Parathyroid adenoma (tissue), 2 donors: ENCODE data around the gene CNTN4.

ENCODE experiments used
- H2AFZ ChIP-seq: fragments of 300-600 bp; sonication (generic); one replicate; pipeline ENCODE4 v1.7.0; 2017; ENCODE audit warnings: antibody characterized with exemption, mild to moderate bottlenecking
- H3K27ac ChIP-seq: fragments of 300-600 bp; sonication (generic); one replicate; pipeline ENCODE4 v1.7.0; 2017
- H3K27me3 ChIP-seq: fragments of 300-600 bp; sonication (generic); one replicate; pipeline ENCODE4 v1.7.0; 2017; ENCODE audit warnings: low read length; ENCODE audit not compliant: control insufficient read depth, insufficient read depth
- H3K36me3 ChIP-seq: fragments of 300-600 bp; sonication (generic); one replicate; pipeline ENCODE4 v1.7.0; 2017; ENCODE audit warnings: low read length; ENCODE audit not compliant: control insufficient read depth, insufficient read depth
- H3K4me1 ChIP-seq: fragments of 300-600 bp; sonication (generic); one replicate; pipeline ENCODE4 v1.7.0; 2017; ENCODE audit warnings: control low read depth
- H3K4me2 ChIP-seq: fragments of 300-600 bp; sonication (generic); one replicate; pipeline ENCODE4 v1.7.0; 2017; ENCODE audit warnings: low read length
- H3K4me3 ChIP-seq: fragments of 300-600 bp; sonication (generic); one replicate; pipeline ENCODE4 v1.7.0; 2017; ENCODE audit warnings: low read depth, low read length
- H3K79me2 ChIP-seq: fragments of 300-600 bp; sonication (generic); one replicate; pipeline ENCODE4 v1.7.0; 2017; ENCODE audit warnings: control low read depth
- H3K9ac ChIP-seq: fragments of 300-600 bp; sonication (generic); one replicate; pipeline ENCODE4 v1.7.0; 2017; ENCODE audit warnings: mild to moderate bottlenecking
- H3K9me3 ChIP-seq: fragments of 300-600 bp; sonication (generic); one replicate; pipeline ENCODE4 v1.7.0; 2017; ENCODE audit warnings: low read length; ENCODE audit not compliant: control insufficient read depth
- CTCF ChIP-seq: fragments of 300-600 bp; sonication (generic); IDR thresholded peaks from one replicate; pipeline ENCODE4 v1.7.0; 2017; ENCODE audit warnings: antibody characterized with exemption, mild to moderate bottlenecking
- donor health status: primary hyperparathyroidism.

The CNTN4 gene

GRCh38 chr3:2536575-2536974 lies 437.9 kb downstream of the CNTN4 start:
- Histone ChIP-seq H3K4me2 (no peak overlapping the region), H3K9ac (no peak overlapping the region), H3K27me3 (no peaks in the 10 kb centered on the region), H3K9me3 (no peaks in the 10 kb centered on the region), H3K4me3 (no peak overlapping the region), H3K36me3 (no peaks in the 10 kb centered on the region), H2AFZ (no peak overlapping the region), H3K79me2 (no peaks in the 10 kb centered on the region), H3K4me1 (no peaks in the 10 kb centered on the region), H3K27ac (no peak overlapping the region)
- no peak for TF ChIP-seq CTCF

- Histone ChIP-seq H3K9me3 (no peaks in the 10 kb centered on the region), H3K9ac (no peak overlapping the region), H3K4me3 (no peak overlapping the region), H3K4me1 (peaks cover 5% of the 10 kb centered on the region), H3K27ac (no peak overlapping the region), H3K4me2 (no peak overlapping the region), H2AFZ (no peak overlapping the region), H3K27me3 (no peaks in the 10 kb centered on the region), H3K36me3 (no peaks in the 10 kb centered on the region), H3K79me2 (no peaks in the 10 kb centered on the region)
- no peak for TF ChIP-seq CTCF
These were observed 441.4 kb downstream of the CNTN4 start for GRCh38 chr3:2540115-2540514.

GRCh38 chr3:2543247-2543646 lies 444.6 kb downstream of the CNTN4 start:
- Histone ChIP-seq H3K4me1 (peaks cover 5% of the 10 kb centered on the region), H3K4me2 (no peak overlapping the region), H2AFZ (no peak overlapping the region), H3K9me3 (no peaks in the 10 kb centered on the region), H3K36me3 (no peaks in the 10 kb centered on the region), H3K79me2 (no peaks in the 10 kb centered on the region), H3K27me3 (no peaks in the 10 kb centered on the region), H3K9ac (no peak overlapping the region), H3K4me3 (no peak overlapping the region), H3K27ac (no peak overlapping the region)
- TF ChIP-seq CTCF = no peak

- Histone ChIP-seq H3K79me2 (no peaks in the 10 kb centered on the region), H3K4me1 (peaks cover 5% of the 10 kb centered on the region), H3K4me3 (no peak overlapping the region), H3K9ac (no peak overlapping the region), H2AFZ (no peak overlapping the region), H3K27ac (no peak overlapping the region), H3K4me2 (no peak overlapping the region), H3K27me3 (no peaks in the 10 kb centered on the region), H3K36me3 (no peaks in the 10 kb centered on the region), H3K9me3 (no peaks in the 10 kb centered on the region)
- no peak for TF ChIP-seq CTCF
These were observed 445.5 kb downstream of the CNTN4 start for GRCh38 chr3:2544212-2544611.

- Histone ChIP-seq H3K9ac (no peak overlapping the region), H3K4me3 (no peak overlapping the region), H3K36me3 (no peaks in the 10 kb centered on the region), H3K79me2 (no peaks in the 10 kb centered on the region), H3K27me3 (no peaks in the 10 kb centered on the region), H3K4me2 (no peak overlapping the region), H3K27ac (no peak overlapping the region), H3K9me3 (no peaks in the 10 kb centered on the region), H2AFZ (no peak overlapping the region), H3K4me1 (peaks cover 5% of the 10 kb centered on the region)
- TF ChIP-seq CTCF = no peak
These were observed 446.1 kb downstream of the CNTN4 start for GRCh38 chr3:2544718-2545117.
